ENCODE results near the gene COPS3.
A peak's percentile ranks its signal among the peaks of the same experiment; 100 is the strongest.

The COPS3 gene

GRCh38 chr17:17241656-17242055, 39.4 kb downstream of the COPS3 start:
- no peak for DNase-seq

- DNase-seq: no peak
Measured at GRCh38 chr17:17239832-17240231, 41.2 kb downstream of the COPS3 start.

GRCh38 chr17:17237026-17237799, 43.8 kb downstream of the COPS3 start, which contains the start of gene FLCN:
Gene FLCN, minus strand, starts transcription at chr17:17237168. Its CDS starts 9,031 bp downstream, at chr17:17228137.
- DNase-seq: peak; percentile 92

- DNase-seq: peak; percentile 11
Measured at GRCh38 chr17:17236295-17237025, 44.6 kb downstream of the COPS3 start.

- no peak for DNase-seq
Measured at GRCh38 chr17:17235212-17236174, 45.6 kb downstream of the COPS3 start.

GRCh38 chr17:17232303-17232621, 48.8 kb downstream of the COPS3 start:
- DNase-seq: no peak

GRCh38 chr17:17231621-17232302, 49.3 kb downstream of the COPS3 start:
- no peak for DNase-seq

- no peak for DNase-seq
Measured at GRCh38 chr17:17229416-17230384, 51.3 kb downstream of the COPS3 start.

- DNase-seq: no peak
Measured at GRCh38 chr17:17228521-17229279, 52.3 kb downstream of the COPS3 start.

GRCh38 chr17:17227608-17228520, 53.2 kb downstream of the COPS3 start:
- no peak for DNase-seq

GRCh38 chr17:17226451-17227265, 54.4 kb downstream of the COPS3 start:
- no peak for DNase-seq

GRCh38 chr17:17225901-17226300, 55.1 kb downstream of the COPS3 start:
- no peak for DNase-seq

GRCh38 chr17:17224137-17224536, 56.9 kb downstream of the COPS3 start:
- DNase-seq: no peak

GRCh38 chr17:17223736-17224135, 57.3 kb downstream of the COPS3 start:
- no peak for DNase-seq

- DNase-seq: no peak
Measured at GRCh38 chr17:17221329-17221728, 59.7 kb downstream of the COPS3 start.

- no peak for DNase-seq
Measured at GRCh38 chr17:17220529-17220928, 60.5 kb downstream of the COPS3 start.

GRCh38 chr17:17217995-17218394, 63.1 kb downstream of the COPS3 start:
- DNase-seq: no peak

GRCh38 chr17:17216776-17217175, 64.3 kb downstream of the COPS3 start:
- peak; percentile 5 for DNase-seq
